A549 (cell line): ENCODE measurements around the gene SLC7A11. TPM values are rescaled to one million over a fixed set of nuclear protein-coding genes. Genes with fewer than 3 reads are reported as not detected.

Source experiments
- ATAC-seq, 2 experiments: fragments of 200-7000 bp in 1 of 2; fragments of >200 bp in 1 of 2; cut with Nextera tagmentation in 1 of 2; cut with Tn5 transposase in 1 of 2; 3 replicates each; pipeline versions ENCODE4 v1.8.0 to v1.9.1; 2018 to 2020; ENCODE audit warnings: mild to moderate bottlenecking in 1 of 2, moderate library complexity in 1 of 2
- CTCF ChIA-PET: fragments of 300-600 bp; sonication (Branson Sonifier 250); formaldehyde crosslinking; extraction: SDS; loops from one replicate; lab custom pipeline; 2021; ENCODE audit warnings: antibody characterized with exemption, inconsistent platforms; lab: Yijun Ruan, JAX
- POLR2A ChIA-PET: fragments of 350-600 bp; formaldehyde crosslinking; extraction: SDS; loops from one replicate; lab custom pipeline; 2021; ENCODE audit warnings: antibody characterized with exemption, inconsistent platforms; lab: Yijun Ruan, JAX
- DNase-seq, 2 experiments: peaks; one replicate each; pipeline versions ENCODE4 v3.0.0 to v3.0.0-alpha.2; 2011 to 2016; ENCODE audit warnings: low read depth in 1 of 2, low spot score in 1 of 2
- FAIRE-seq: peaks from 2 replicates; lab custom pipeline; 2011; peaks lifted over from hg19 to GRCh38; lab: Jason Lieb, UNC
- H3K27ac ChIP-seq, 2 experiments: fragments of >200 bp; sonication (Bioruptor Twin); formaldehyde crosslinking; 3 replicates each; pipeline ENCODE4 v1.5.1; 2016 to 2017
- H3K4me1 ChIP-seq: fragments of >200 bp; sonication (Bioruptor Twin); formaldehyde crosslinking; 3 replicates; pipeline ENCODE4 v1.6.1; 2016
- H3K4me2 ChIP-seq: fragments of >200 bp; sonication (Bioruptor Twin); formaldehyde crosslinking; 3 replicates; pipeline ENCODE4 v1.6.1; 2016
- H3K4me3 ChIP-seq: fragments of >200 bp; sonication (Bioruptor Twin); formaldehyde crosslinking; 3 replicates; pipeline ENCODE4 v1.5.1; 2016
- H3K9me3 ChIP-seq: fragments of >200 bp; sonication (Bioruptor Twin); formaldehyde crosslinking; 3 replicates; pipeline ENCODE4 v1.6.1; 2016
- BCL3 ChIP-seq: fragments of >200 bp; sonication (Bioruptor Twin); formaldehyde crosslinking; IDR thresholded peaks from 3 replicates; pipeline ENCODE4 v1.6.1; 2016
- CBX2 ChIP-seq: fragments of 200-600 bp; sonication (generic); IDR thresholded peaks from 2 replicates; pipeline ENCODE4 v1.6.1; 2016; ENCODE audit warnings: low read depth, mild to moderate bottlenecking, borderline replicate concordance
- CTCF ChIP-seq: fragments of >200 bp; sonication (Bioruptor Twin); formaldehyde crosslinking; IDR thresholded peaks from 3 replicates; pipeline ENCODE4 v1.5.1; 2016
- EHF ChIP-seq: fragments of 250-450 bp; sonication (Bioruptor Pico); IDR thresholded peaks from 2 replicates; pipeline ENCODE4 v1.5.0; 2020; ENCODE audit warnings: mild to moderate bottlenecking
- ELK1 ChIP-seq: fragments of 150-350 bp; IDR thresholded peaks from 2 replicates; pipeline ENCODE4 v1.6.1; 2014; ENCODE audit warnings: low read depth, mild to moderate bottlenecking, low read length
- FOSB ChIP-seq: fragments of 250-450 bp; sonication (Bioruptor Pico); IDR thresholded peaks from 2 replicates; pipeline ENCODE4 v1.5.0; 2020; ENCODE audit warnings: mild to moderate bottlenecking, moderate library complexity
- FOSL2 ChIP-seq, 2 experiments: fragments of 450-650 bp in 1 of 2; fragments of >200 bp in 1 of 2; sonication (Bioruptor Twin) in 1 of 2; formaldehyde crosslinking; IDR thresholded peaks; 2 replicates each; pipeline versions ENCODE4 v1.5.0 to v1.6.1; 2016 to 2020; ENCODE audit warnings: mild to moderate bottlenecking in 1 of 2, moderate library complexity in 1 of 2
- FOXS1 ChIP-seq: fragments of 250-450 bp; sonication (Bioruptor Pico); IDR thresholded peaks from 2 replicates; pipeline ENCODE4 v1.5.0; 2020; ENCODE audit warnings: mild to moderate bottlenecking, moderate library complexity
- GATA3 ChIP-seq: IDR thresholded peaks from 2 replicates; pipeline ENCODE4 v1.6.1; 2012; ENCODE audit warnings: borderline replicate concordance
- HOXB5 ChIP-seq: fragments of 250-450 bp; sonication (Bioruptor Pico); IDR thresholded peaks from 2 replicates; pipeline ENCODE4 v1.5.0; 2020; ENCODE audit warnings: mild to moderate bottlenecking, moderate library complexity
- JUN ChIP-seq, 2 experiments: fragments of >200 bp; sonication (Bioruptor Twin); formaldehyde crosslinking; IDR thresholded peaks; 2 replicates in 1 of 2; 3 replicates in 1 of 2; pipeline ENCODE4 v1.6.1; 2016 to 2017
- JUNB ChIP-seq: fragments of >200 bp; sonication (Bioruptor Twin); formaldehyde crosslinking; IDR thresholded peaks from 2 replicates; pipeline ENCODE4 v1.6.1; 2016
- MAZ ChIP-seq: fragments of 150-350 bp; IDR thresholded peaks from 2 replicates; pipeline ENCODE4 v1.6.1; 2014; ENCODE audit warnings: antibody characterized with exemption, low read depth, low read length, borderline replicate concordance
- PBX3 ChIP-seq: IDR thresholded peaks from 2 replicates; pipeline ENCODE4 v1.6.1; 2012
- POLR2AphosphoS2 ChIP-seq: conservative IDR thresholded peaks from 2 replicates; pipeline ENCODE4 v1.6.1; 2012; ENCODE audit warnings: low read length, improper control_type of control experiment, inconsistent platforms
- RAD21 ChIP-seq, 2 experiments: fragments of >200 bp in 1 of 2; sonication (Bioruptor Twin) in 1 of 2; formaldehyde crosslinking in 1 of 2; IDR thresholded peaks in 1 of 2; conservative IDR thresholded peaks in 1 of 2; 2 replicates in 1 of 2; 3 replicates in 1 of 2; pipeline ENCODE4 v1.6.1; 2012 to 2018; ENCODE audit warnings: inconsistent platforms in 1 of 2
- RCOR1 ChIP-seq: fragments of 150-350 bp; IDR thresholded peaks from 2 replicates; pipeline ENCODE4 v1.6.1; 2014; ENCODE audit warnings: antibody characterized with exemption, low read length, low read depth
- REST ChIP-seq: fragments of 200-600 bp; sonication (generic); IDR thresholded peaks from 2 replicates; pipeline ENCODE4 v1.6.1; 2016; ENCODE audit warnings: antibody characterized with exemption, mild to moderate bottlenecking, moderate library complexity
- RFX5 ChIP-seq: fragments of 450-650 bp; IDR thresholded peaks from 2 replicates; pipeline ENCODE4 v1.7.1; 2014; ENCODE audit warnings: antibody characterized with exemption, mild to moderate bottlenecking, moderate library complexity
- SMC3 ChIP-seq: fragments of >200 bp; sonication (Bioruptor Twin); formaldehyde crosslinking; IDR thresholded peaks from 3 replicates; pipeline ENCODE4 v1.6.1; 2018; ENCODE audit warnings: inconsistent platforms
- SREBF2 ChIP-seq: fragments of 450-650 bp; IDR thresholded peaks from 2 replicates; pipeline ENCODE4 v1.6.1; 2014; ENCODE audit warnings: mild to moderate bottlenecking, moderate library complexity
- USF2 ChIP-seq: fragments of 450-650 bp; IDR thresholded peaks from 2 replicates; pipeline ENCODE4 v1.6.1; 2014; ENCODE audit warnings: antibody characterized with exemption
- WGBS: methylation state at CpG from one replicate; pipeline ENCODE4 v1.1.6; 2017; ENCODE audit errors: missing lambda C conversion rate; 5-methylcytosine and 5-hydroxymethylcytosine counted together
- polyA plus RNA-seq, 4 experiments: library from polyadenylated mRNA; depleted of rRNA in 3 of 4; stranded (reverse); fragments of >200 nt; fragmentation: RNase III in 1 of 4; extraction: RNeasy Plus Mini Kit Qiagen cat#74134 plus additional on column Dnase treatment in 1 of 4; gene quantifications; 2 replicates in 3 of 4; 3 replicates in 1 of 4; pipeline ENCODE4 v1.2.3, GENCODE V29; 2011 to 2017

Gene SLC7A11
- polyA plus RNA-seq, 2 of the 4 experiments (the other 2 are of a cell fraction), result 52.4 to 161 TPM

- H3K4me3 ChIP-seq, result no peak overlapping the region
- ATAC-seq, result peak in 1 of 2 experiments; percentile 17; a peak in 1 of 6 replicates
- peak; percentile 10 to 40 for DNase-seq
- TF ChIP-seq ELK1 (no peak), RAD21 (conservative IDR thresholded peaks at IDR 0.05 in 1 of 2, IDR thresholded peaks at IDR 0.05 in 1 of 2) (peak; percentile 24 to 26; a peak in 2 of 5 replicates), CTCF (peak; percentile 51), PBX3 (no peak), EHF (CRISPR knock-in tag) (no peak)
- TF ChIP-seq, all 56 proteins: peak for 2
- CTCF ChIA-PET, result interaction anchor here (1.4 to 1.5 kb wide), 2 partner anchors 363 to 498 kb away, joined by 4 read pairs; no protein-coding TSS in a partner anchor
- Histone ChIP-seq H3K4me2 (no peak overlapping the region), H3K27ac (no peak overlapping the region), H3K9me3 (no peaks in the 10 kb centered on the region), H3K4me1 (peaks cover 75% of the 10 kb centered on the region; the same call in 2 of the 3 replicates)
- POLR2A ChIA-PET, result no interaction called here
- FAIRE-seq, result no peak
- 59% methylated on average over 6 of the region's 6 CpGs for WGBS
Observed at GRCh38 chr4:138182838-138183426, 59.2 kb downstream of the SLC7A11 start.

- no peak for ATAC-seq
- 0 out of 6 replicates have a peak overlapping the region, but pooled peaks of 1 of the 2 experiments have one; percentile 17 for H3K27ac ChIP-seq
- DNase-seq, result no peak
- no peaks in the 10 kb centered on the region for H3K9me3 ChIP-seq
- H3K4me3 ChIP-seq, result no peak overlapping the region
- CTCF ChIA-PET, result interaction anchor here (1.2 to 1.5 kb wide), 2 partner anchors 19 to 500 kb away, joined by 4 read pairs; no protein-coding TSS in a partner anchor
- POLR2A ChIA-PET, result no interaction called here
- FAIRE-seq, result no peak
- H3K4me2 ChIP-seq, result no peak overlapping the region
- TF ChIP-seq MAZ (no peak), POLR2AphosphoS2 (no peak), SMC3 (no peak), RCOR1 (no peak), SREBF2 (no peak), CBX2 (no peak), REST (no peak), GATA3 (no peak), FOXS1 (CRISPR knock-in tag) (no peak), HOXB5 (CRISPR knock-in tag) (no peak), JUNB (no peak), USF2 (no peak), JUN (IDR thresholded peaks at IDR 0.05) (no peak), FOSL2 (IDR thresholded peaks at IDR 0.05) (no peak), FOSL2 (CRISPR knock-in tag; IDR thresholded peaks at IDR 0.05) (no peak), BCL3 (no peak), RFX5 (no peak), FOSB (CRISPR knock-in tag) (no peak)
- peaks cover 72% of the 10 kb centered on the region; the same call in 2 of the 3 replicates for H3K4me1 ChIP-seq
- WGBS, result 79% methylated on average over 6 of the region's 6 CpGs
Observed at GRCh38 chr4:138181287-138181686, 60.9 kb downstream of the SLC7A11 start.
